SK-N-MC (cell line): ENCODE data around the gene USP20.

Source experiments
- EZH2 ChIP-seq: fragments of 200-600 bp; sonication (generic); IDR thresholded peaks from one replicate; pipeline ENCODE4 v1.6.1; 2017; ENCODE audit warnings: antibody characterized with exemption
- POLR2AphosphoS5 ChIP-seq: IDR thresholded peaks from 2 replicates; pipeline ENCODE4 v1.6.1; 2012; ENCODE audit warnings: mild to moderate bottlenecking, low read depth, low read length, borderline replicate concordance

GRCh38 chr9:129816501-129817435 lies 18.5 kb upstream of the USP20 start:
- no peak for TF ChIP-seq EZH2
- no peak for TF ChIP-seq POLR2AphosphoS5
